Natural killer cell (primary cell): Measurements from ENCODE around the gene RFX7. TPM values are rescaled to one million over a fixed set of nuclear protein-coding genes. Genes with fewer than 3 reads are reported as not detected.

Source experiments
- ATAC-seq, 3 donors: fragments of 150-1000 bp in 2 of 3; fragments of 200-7000 bp in 1 of 3; cut with Tn5 transposase; 1 replicate in 1 of 3; 2 replicates in 2 of 3; pipeline ENCODE4 v1.10.0; 2021; ENCODE audit warnings: mild to moderate bottlenecking in 2 of 3, moderate library complexity in 2 of 3
- DNase-seq, 2 donors: peaks; one replicate each; pipeline versions ENCODE4 v3.0.0 to v3.0.0-alpha.2; 2013 to 2021; ENCODE audit warnings: mixed read lengths in 1 of 2
- H3K27ac ChIP-seq: one replicate; pipeline ENCODE4 v1.5.1; 2013; ENCODE audit warnings: mild to moderate bottlenecking, low read length
- H3K27me3 ChIP-seq: one replicate; pipeline ENCODE4 v1.6.1; 2013; ENCODE audit warnings: low read length; ENCODE audit not compliant: control insufficient read depth, insufficient read depth
- H3K36me3 ChIP-seq: one replicate; pipeline ENCODE4 v1.6.1; 2013; ENCODE audit warnings: low read length; ENCODE audit not compliant: control insufficient read depth, insufficient read depth
- H3K4me1 ChIP-seq: one replicate; pipeline ENCODE4 v1.6.1; 2013; ENCODE audit warnings: low read length; ENCODE audit not compliant: control insufficient read depth, insufficient read depth
- H3K4me3 ChIP-seq: one replicate; pipeline ENCODE4 v1.5.1; 2013; ENCODE audit warnings: low read length
- H3K9me3 ChIP-seq: one replicate; pipeline ENCODE4 v1.6.1; 2013; ENCODE audit warnings: low read length; ENCODE audit not compliant: control insufficient read depth, insufficient read depth
- H3K27ac Mint-ChIP-seq, 2 donors: one replicate each; pipeline ENCODE4 v1.8.0; 2022; ENCODE audit warnings: mild to moderate bottlenecking in 2 of 2, mixed read lengths in 2 of 2, moderate library complexity in 1 of 2
- H3K27me3 Mint-ChIP-seq, 2 donors: one replicate each; pipeline ENCODE4 v1.8.0; 2022; ENCODE audit warnings: low read depth in 2 of 2, mixed read lengths in 2 of 2
- H3K36me3 Mint-ChIP-seq: one replicate; pipeline ENCODE4 v1.8.0; 2022; ENCODE audit warnings: mixed read lengths
- H3K4me1 Mint-ChIP-seq, 2 donors: one replicate each; pipeline ENCODE4 v1.8.0; 2022; ENCODE audit warnings: mixed read lengths in 2 of 2
- H3K4me3 Mint-ChIP-seq: one replicate; pipeline ENCODE4 v1.8.0; 2022; ENCODE audit warnings: mild to moderate bottlenecking, moderate library complexity, mixed read lengths
- H3K9me3 Mint-ChIP-seq, 2 donors: one replicate each; pipeline ENCODE4 v1.8.0; 2022; ENCODE audit warnings: mixed read lengths in 2 of 2
- CTCF ChIP-seq: fragments of 200-600 bp; IDR thresholded peaks from one replicate; pipeline ENCODE4 v1.8.0; 2022; ENCODE audit warnings: antibody characterized with exemption
- WGBS: methylation state at CpG from one replicate; pipeline ENCODE4 v1.1.7; 2013; ENCODE audit warnings: missing lambda C conversion rate; ENCODE audit not compliant: insufficient coverage; 5-methylcytosine and 5-hydroxymethylcytosine counted together
- intact Hi-C: fragments of 100-400 bp; cut with micrococcal nuclease; formaldehyde crosslinking; loops from one replicate; pipeline ENCODE4 v1.14.2; 2022
- total RNA-seq, 4 donors: library from RNA; stranded (reverse); fragments of 120-200 nt in 1 of 4; gene quantifications; one replicate each; pipeline versions ENCODE4 v1.2.3 to v1.2.4, GENCODE V29; 2013 to 2022

Gene RFX7
- total RNA-seq, 3 donors from 2014 or later (not counting 1 experiment from before 2014, with no cell fraction given) = 25.0 to 37.4 (median 33.8) TPM

GRCh38 chr15:56150204-56150603 lies 93.5 kb downstream of the RFX7 start:
- over 99% methylated on average over 6 of the region's 6 CpGs for WGBS
- intact Hi-C loops = no loop called here
- Histone ChIP-seq H3K4me3 (no peak overlapping the region), H3K27ac (no peak overlapping the region), H3K9me3 (no peaks in the 10 kb centered on the region), H3K4me1 (no peaks in the 10 kb centered on the region), H3K36me3 (no peaks in the 10 kb centered on the region), H3K27me3 (no peaks in the 10 kb centered on the region)
- TF ChIP-seq CTCF = no peak
- no peak for ATAC-seq
- Mint-ChIP-seq H3K36me3 (peaks cover 10% of the 10 kb centered on the region), H3K27me3 (no peaks in the 10 kb centered on the region), H3K9me3 (peaks cover 0 to 5% of the 10 kb centered on the region in 2 donors), H3K4me1 (peaks cover 35 to 50% of the 10 kb centered on the region in 2 donors), H3K27ac (no peak overlapping the region), H3K4me3 (no peak overlapping the region)
- no peak for DNase-seq

- H3K4me1 Mint-ChIP-seq = peaks cover 31 to 41% of the 10 kb centered on the region in 2 donors
- Histone ChIP-seq H3K27ac (no peak overlapping the region), H3K27me3 (no peaks in the 10 kb centered on the region), H3K4me1 (no peaks in the 10 kb centered on the region), H3K36me3 (no peaks in the 10 kb centered on the region), H3K9me3 (no peaks in the 10 kb centered on the region), H3K4me3 (no peak overlapping the region)
- intact Hi-C loops = no loop called here
- TF ChIP-seq CTCF = no peak
- no peaks in the 10 kb centered on the region for H3K36me3 Mint-ChIP-seq
- H3K4me3 Mint-ChIP-seq = no peak overlapping the region
- no peaks in the 10 kb centered on the region for H3K27me3 Mint-ChIP-seq
- no peak overlapping the region for H3K27ac Mint-ChIP-seq
- DNase-seq = no peak
- 92% methylated on average over 3 of the region's 3 CpGs for WGBS
- no peak for ATAC-seq
- H3K9me3 Mint-ChIP-seq = no peaks in the 10 kb centered on the region
Measured at GRCh38 chr15:56148064-56148463, 95.6 kb downstream of the RFX7 start.

GRCh38 chr15:56146756-56147155 lies 96.9 kb downstream of the RFX7 start:
- Histone ChIP-seq H3K4me3 (no peak overlapping the region), H3K36me3 (peaks cover 13% of the 10 kb centered on the region), H3K27me3 (no peaks in the 10 kb centered on the region), H3K27ac (no peak overlapping the region), H3K9me3 (no peaks in the 10 kb centered on the region), H3K4me1 (no peaks in the 10 kb centered on the region)
- H3K4me1 Mint-ChIP-seq = peaks cover 27 to 34% of the 10 kb centered on the region in 2 donors
- no peak for ATAC-seq
- no peaks in the 10 kb centered on the region for H3K27me3 Mint-ChIP-seq
- no peaks in the 10 kb centered on the region for H3K9me3 Mint-ChIP-seq
- TF ChIP-seq CTCF = no peak
- peaks cover 11% of the 10 kb centered on the region for H3K36me3 Mint-ChIP-seq
- H3K27ac Mint-ChIP-seq = no peak overlapping the region
- H3K4me3 Mint-ChIP-seq = no peak overlapping the region
- WGBS = no CpG with 5 or more reads among the region's 1 CpG
- intact Hi-C loops = no loop called here
- no peak for DNase-seq

GRCh38 chr15:56128081-56128480 lies 115.6 kb downstream of the RFX7 start:
- H3K9me3 ChIP-seq = no peaks in the 10 kb centered on the region
- Mint-ChIP-seq H3K27ac (no peak overlapping the region), H3K4me3 (no peak overlapping the region), H3K27me3 (no peaks in the 10 kb centered on the region), H3K4me1 (no peaks in the 10 kb centered on the region), H3K9me3 (peaks cover 6 to 14% of the 10 kb centered on the region in 2 donors), H3K36me3 (peaks cover 37% of the 10 kb centered on the region)
- no peak for DNase-seq
- H3K4me3 ChIP-seq = no peak overlapping the region
- no peaks in the 10 kb centered on the region for H3K27me3 ChIP-seq
- no peak overlapping the region for H3K27ac ChIP-seq
- no peak for ATAC-seq
- no peaks in the 10 kb centered on the region for H3K4me1 ChIP-seq
- peaks cover 15% of the 10 kb centered on the region for H3K36me3 ChIP-seq
- TF ChIP-seq CTCF = no peak
- intact Hi-C loops = no loop called here
